CD14-positive monocyte (primary cell): ENCODE measurements around the gene PITPNB. TPM values are rescaled to one million over a fixed set of nuclear protein-coding genes. Genes with fewer than 3 reads are reported as not detected.

Source experiments
- DNase-seq, 3 donors: peaks; one replicate each; pipeline ENCODE4 v3.0.0-alpha.2; 2011 to 2022
- H2AFZ ChIP-seq: 2 replicates; pipeline ENCODE4 v1.6.0; 2012; ENCODE audit warnings: mild to moderate bottlenecking, low read depth, low read length, inconsistent platforms; ENCODE audit not compliant: insufficient read depth, poor library complexity, severe bottlenecking
- H3K27ac ChIP-seq, 2 donors: 1 replicate in 1 of 2; 2 replicates in 1 of 2; pipeline ENCODE4 v1.5.1; 2012 to 2013; ENCODE audit warnings: low read length in 2 of 2, control low read depth in 1 of 2, inconsistent platforms in 1 of 2, low read depth in 1 of 2, mild to moderate bottlenecking in 1 of 2
- H3K27me3 ChIP-seq, 2 donors: one replicate each; pipeline versions ENCODE4 v1.6.0 to v1.6.1; 2011 to 2013; ENCODE audit warnings: low read length in 2 of 2; ENCODE audit not compliant: control insufficient read depth in 2 of 2, insufficient read depth in 2 of 2
- H3K36me3 ChIP-seq, 2 donors: replicated peaks in 1 of 2; 1 replicate in 1 of 2; 2 replicates in 1 of 2; pipeline versions ENCODE4 v1.5.1 to v1.6.1; 2012 to 2013; ENCODE audit warnings: low read length in 2 of 2, control low read depth in 1 of 2, inconsistent platforms in 1 of 2, mild to moderate bottlenecking in 1 of 2; ENCODE audit not compliant: insufficient read depth in 2 of 2, control insufficient read depth in 1 of 2
- H3K4me1 ChIP-seq, 2 donors: 1 replicate in 1 of 2; 2 replicates in 1 of 2; pipeline versions ENCODE4 v1.5.1 to v1.6.1; 2012 to 2013; ENCODE audit warnings: low read length in 2 of 2, control low read depth in 1 of 2, inconsistent platforms in 1 of 2, mild to moderate bottlenecking in 1 of 2, moderate library complexity in 1 of 2; ENCODE audit not compliant: insufficient read depth in 2 of 2, control insufficient read depth in 1 of 2
- H3K4me2 ChIP-seq: replicated peaks from 2 replicates; pipeline ENCODE3; 2012; ENCODE audit warnings: low read length, moderate library complexity, mild to moderate bottlenecking; ENCODE audit not compliant: poor library complexity, severe bottlenecking; ENCODE audit errors: extremely low read depth
- H3K4me3 ChIP-seq, 3 experiments: fragments of 200-600 bp in 1 of 3; sonication (generic) in 1 of 3; replicated peaks in 1 of 3; 1 replicate in 2 of 3; 2 replicates in 1 of 3; pipeline ENCODE4 v1.5.1; 2011 to 2013; ENCODE audit warnings: low read length in 3 of 3, mild to moderate bottlenecking in 3 of 3, control low read depth in 2 of 3, low read depth in 2 of 3, inconsistent platforms in 1 of 3, moderate library complexity in 1 of 3
- H3K79me2 ChIP-seq: 2 replicates; pipeline ENCODE4 v1.6.0; 2012; ENCODE audit warnings: mild to moderate bottlenecking, control low read depth, inconsistent platforms, low read length, moderate library complexity; ENCODE audit not compliant: insufficient read depth
- H3K9ac ChIP-seq: 2 replicates; pipeline ENCODE4 v1.6.0; 2017; ENCODE audit warnings: low read length, mild to moderate bottlenecking; ENCODE audit not compliant: insufficient read depth, poor library complexity, severe bottlenecking
- H3K9me3 ChIP-seq, 2 donors: replicated peaks in 1 of 2; 1 replicate in 1 of 2; 2 replicates in 1 of 2; pipeline versions ENCODE4 v1.5.1 to v1.6.1; 2012 to 2013; ENCODE audit warnings: low read length in 2 of 2, control low read depth in 1 of 2; ENCODE audit not compliant: control insufficient read depth in 1 of 2, insufficient read depth in 1 of 2
- H4K20me1 ChIP-seq: 2 replicates; pipeline ENCODE4 v1.6.0; 2012; ENCODE audit warnings: mild to moderate bottlenecking, low read length, control low read depth, moderate library complexity; ENCODE audit not compliant: insufficient read depth
- H3K27ac Mint-ChIP-seq, 7 donors: one replicate each; pipeline ENCODE4 v1.8.0; 2020; ENCODE audit warnings: mild to moderate bottlenecking in 7 of 7, mixed read lengths in 7 of 7, moderate library complexity in 6 of 7, inconsistent platforms in 2 of 7
- H3K27me3 Mint-ChIP-seq, 3 donors: one replicate each; pipeline ENCODE4 v1.8.0; 2021 to 2022; ENCODE audit warnings: low read depth in 3 of 3, mild to moderate bottlenecking in 3 of 3, mixed read lengths in 3 of 3, moderate library complexity in 3 of 3, inconsistent platforms in 1 of 3
- H3K36me3 Mint-ChIP-seq, 2 donors: one replicate each; pipeline ENCODE4 v1.8.0; 2020; ENCODE audit warnings: mixed read lengths in 2 of 2, inconsistent platforms in 1 of 2, mild to moderate bottlenecking in 1 of 2
- H3K4me1 Mint-ChIP-seq: one replicate; pipeline ENCODE4 v1.8.0; 2020; ENCODE audit warnings: mild to moderate bottlenecking, mixed read lengths
- H3K4me3 Mint-ChIP-seq, 2 donors: one replicate each; pipeline ENCODE4 v1.8.0; 2020; ENCODE audit warnings: mild to moderate bottlenecking in 2 of 2, mixed read lengths in 2 of 2, moderate library complexity in 1 of 2
- H3K9me3 Mint-ChIP-seq, 7 donors: one replicate each; pipeline ENCODE4 v1.8.0; 2020 to 2022; ENCODE audit warnings: mixed read lengths in 7 of 7, mild to moderate bottlenecking in 6 of 7, moderate library complexity in 6 of 7, inconsistent platforms in 2 of 7
- WGBS: methylation state at CpG from one replicate; pipeline ENCODE4 v1.1.5; 2013; ENCODE audit warnings: missing lambda C conversion rate; ENCODE audit not compliant: insufficient coverage; 5-methylcytosine and 5-hydroxymethylcytosine counted together
- intact Hi-C, 2 donors: fragments of 100-400 bp; cut with micrococcal nuclease; formaldehyde crosslinking; loops; one replicate each; pipeline versions ENCODE4 v1.15.0 to v1.15.1; 2023
- polyA plus RNA-seq, 3 donors: library from polyadenylated mRNA; depleted of rRNA in 1 of 3; unstranded in 2 of 3; stranded (reverse) in 1 of 3; fragments of 300-500 nt in 2 of 3; fragments of >200 nt in 1 of 3; fragmentation: Illumina TruSeq in 2 of 3; gene quantifications; 1 replicate in 2 of 3; 2 replicates in 1 of 3; pipeline ENCODE4 v1.2.3, GENCODE V29; 2012 to 2021
- TF ChIP-seq, protein P1 (sequence below): fragments of 200-600 bp; IDR thresholded peaks from one replicate; pipeline ENCODE4 v1.8.0; 2022; ENCODE audit warnings: antibody characterized with exemption, mild to moderate bottlenecking

PITPNB gene
- polyA plus RNA-seq, 3 donors = 19.2 to 29.1 (median 25.2) TPM

DNA sequence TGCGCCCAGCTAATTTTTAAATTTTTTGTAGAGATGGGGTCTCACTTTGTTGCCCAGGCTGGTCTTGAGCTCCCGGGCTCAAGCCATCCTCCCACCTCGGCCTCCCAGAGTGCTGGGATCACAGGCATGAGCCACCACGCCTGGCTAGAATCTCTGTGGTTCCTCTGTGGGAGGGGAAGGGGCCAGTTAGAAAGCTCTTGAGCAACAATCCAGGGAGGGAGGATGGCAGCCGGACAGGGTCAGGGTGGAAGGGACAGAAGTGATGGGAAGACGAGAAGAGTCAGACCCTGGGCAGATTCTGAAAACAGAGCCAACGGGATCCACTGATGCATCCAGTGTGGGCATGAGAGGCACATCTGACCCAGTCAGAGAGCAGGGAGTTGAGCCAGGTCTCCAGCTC is 78.6 kb downstream of the PITPNB start:
- Mint-ChIP-seq H3K9me3 (peaks cover 2 to 9% (median 4%) of the 10 kb centered on the region in 7 donors), H3K27me3 (peaks cover 0 to 3% (median 2%) of the 10 kb centered on the region in 3 donors), H3K27ac (no peak overlapping the region), H3K36me3 (peaks cover 4 to 18% of the 10 kb centered on the region in 2 donors), H3K4me3 (no peak overlapping the region), H3K4me1 (no peaks in the 10 kb centered on the region)
- Histone ChIP-seq H3K79me2 (no peaks in the 10 kb centered on the region), H3K4me3 (no peak overlapping the region), H4K20me1 (no peaks in the 10 kb centered on the region), H3K9me3 (peaks cover 0 to 3% of the 10 kb centered on the region in 2 donors), H3K4me1 (no peaks in the 10 kb centered on the region), H2AFZ (no peak overlapping the region), H3K27me3 (no peaks in the 10 kb centered on the region), H3K27ac (no peak overlapping the region), H3K9ac (no peak overlapping the region), H3K4me2 (no peak overlapping the region), H3K36me3 (peaks cover 0 to 5% of the 10 kb centered on the region in 2 donors)
- TF ChIP-seq, protein P1, sequence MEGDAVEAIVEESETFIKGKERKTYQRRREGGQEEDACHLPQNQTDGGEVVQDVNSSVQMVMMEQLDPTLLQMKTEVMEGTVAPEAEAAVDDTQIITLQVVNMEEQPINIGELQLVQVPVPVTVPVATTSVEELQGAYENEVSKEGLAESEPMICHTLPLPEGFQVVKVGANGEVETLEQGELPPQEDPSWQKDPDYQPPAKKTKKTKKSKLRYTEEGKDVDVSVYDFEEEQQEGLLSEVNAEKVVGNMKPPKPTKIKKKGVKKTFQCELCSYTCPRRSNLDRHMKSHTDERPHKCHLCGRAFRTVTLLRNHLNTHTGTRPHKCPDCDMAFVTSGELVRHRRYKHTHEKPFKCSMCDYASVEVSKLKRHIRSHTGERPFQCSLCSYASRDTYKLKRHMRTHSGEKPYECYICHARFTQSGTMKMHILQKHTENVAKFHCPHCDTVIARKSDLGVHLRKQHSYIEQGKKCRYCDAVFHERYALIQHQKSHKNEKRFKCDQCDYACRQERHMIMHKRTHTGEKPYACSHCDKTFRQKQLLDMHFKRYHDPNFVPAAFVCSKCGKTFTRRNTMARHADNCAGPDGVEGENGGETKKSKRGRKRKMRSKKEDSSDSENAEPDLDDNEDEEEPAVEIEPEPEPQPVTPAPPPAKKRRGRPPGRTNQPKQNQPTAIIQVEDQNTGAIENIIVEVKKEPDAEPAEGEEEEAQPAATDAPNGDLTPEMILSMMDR = no peak
- intact Hi-C loops = no loop called here
- WGBS = 76% methylated on average over 6 of the region's 7 CpGs
- DNase-seq = no peak

DNA sequence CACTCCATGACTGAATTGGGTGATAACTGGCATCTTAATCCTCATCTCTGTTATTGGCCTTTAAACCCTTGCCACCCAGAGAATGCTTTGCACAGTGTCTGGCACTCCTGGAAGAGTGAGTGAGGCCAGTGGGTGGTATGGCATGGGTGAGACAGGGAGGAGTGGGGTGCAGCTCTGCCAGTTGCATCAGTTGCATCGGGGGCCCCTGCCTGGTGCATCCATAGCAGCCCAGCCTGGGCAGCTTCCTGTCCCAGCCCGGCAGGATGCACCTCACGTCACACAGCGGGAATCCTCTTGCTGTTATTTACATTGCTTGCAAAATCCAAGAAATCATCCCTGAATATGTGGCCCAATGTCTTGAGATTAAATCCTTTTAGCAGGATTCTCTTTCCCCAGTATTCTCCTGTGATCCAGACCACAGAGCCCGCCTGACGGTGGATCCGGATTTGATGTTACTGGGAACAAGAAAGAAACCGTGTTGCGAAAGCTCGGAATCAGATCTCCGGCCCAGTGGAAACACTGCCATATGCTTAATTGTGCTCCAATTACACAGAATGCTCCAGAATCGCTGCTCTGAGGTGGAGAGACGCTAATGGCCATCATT is 79.9 kb downstream of the PITPNB start:
- intact Hi-C loops = no loop called here
- 91% methylated on average over 13 of the region's 13 CpGs for WGBS
- Mint-ChIP-seq H3K4me3 (no peak overlapping the region), H3K27ac (no peak overlapping the region), H3K9me3 (peaks cover 2 to 9% (median 4%) of the 10 kb centered on the region in 7 donors), H3K27me3 (peaks cover 0 to 7% (median 2%) of the 10 kb centered on the region in 3 donors), H3K36me3 (peaks cover 4 to 18% of the 10 kb centered on the region in 2 donors), H3K4me1 (no peaks in the 10 kb centered on the region)
- no peaks in the 10 kb centered on the region for H3K27me3 ChIP-seq
- H3K4me1 ChIP-seq = no peaks in the 10 kb centered on the region
- H3K4me2 ChIP-seq = no peak overlapping the region
- H3K9ac ChIP-seq = no peak overlapping the region
- H2AFZ ChIP-seq = no peak overlapping the region
- peaks cover 0 to 1% of the 10 kb centered on the region in 2 donors for H3K36me3 ChIP-seq
- H3K4me3 ChIP-seq = no peak overlapping the region
- no peak for DNase-seq
- TF ChIP-seq, protein P1 = no peak
- peaks cover 0 to 3% of the 10 kb centered on the region in 2 donors for H3K9me3 ChIP-seq
- no peak overlapping the region for H3K27ac ChIP-seq
- no peaks in the 10 kb centered on the region for H3K79me2 ChIP-seq
- H4K20me1 ChIP-seq = no peaks in the 10 kb centered on the region
